OCI-LY3 (cell line): Measurements from ENCODE around the gene USP35.

Source experiments
- H2AFZ ChIP-seq: fragments of 200-600, 300-600 bp; shearing (Covaris generic); 2 replicates; pipeline ENCODE4 v1.6.0; 2014; ENCODE audit warnings: antibody characterized with exemption, low read depth, low read length
- H3K27ac ChIP-seq: fragments of 200-600, 300-600 bp; sonication (generic); 2 replicates; pipeline ENCODE4 v1.5.1; 2014; ENCODE audit warnings: mild to moderate bottlenecking, low read length, moderate library complexity, mixed read lengths
- H3K27me3 ChIP-seq: fragments of 200-600, 300-600 bp; sonication (generic); 2 replicates; pipeline ENCODE4 v1.6.1; 2014; ENCODE audit warnings: low read depth, low read length, mixed read lengths
- H3K36me3 ChIP-seq: fragments of 200-600, 300-600 bp; sonication (generic); replicated peaks from 2 replicates; pipeline ENCODE3; 2014; ENCODE audit warnings: low read depth, low read length, mixed read lengths
- H3K4me1 ChIP-seq: fragments of 300-600, 200-600 bp; sonication (generic); 2 replicates; pipeline ENCODE4 v1.6.1; 2014; ENCODE audit warnings: low read length, mixed read lengths
- H3K4me2 ChIP-seq: fragments of 200-600, 300-600 bp; sonication (generic); 2 replicates; pipeline ENCODE4 v1.6.1; 2014; ENCODE audit warnings: low read length, mixed read lengths
- H3K4me3 ChIP-seq: fragments of 300-600, 200-600 bp; sonication (generic); 2 replicates; pipeline ENCODE4 v1.5.1; 2014; ENCODE audit warnings: antibody characterized with exemption, mild to moderate bottlenecking, low read length, moderate library complexity
- H3K79me2 ChIP-seq: fragments of 300-600, 200-600 bp; shearing (Covaris generic); 2 replicates; pipeline ENCODE4 v1.6.1; 2014; ENCODE audit warnings: mild to moderate bottlenecking, low read length, mixed read lengths
- H3K9ac ChIP-seq: fragments of 300-600, 200-600 bp; shearing (Covaris generic); 2 replicates; pipeline ENCODE4 v1.6.0; 2014; ENCODE audit warnings: mild to moderate bottlenecking, low read length, moderate library complexity
- H3K9me3 ChIP-seq: fragments of 200-600, 300-600 bp; shearing (Covaris generic); 2 replicates; pipeline ENCODE4 v1.6.1; 2014; ENCODE audit warnings: low read length, mixed read lengths; ENCODE audit not compliant: insufficient read depth
- H4K20me1 ChIP-seq: fragments of 200-600, 300-600 bp; sonication (generic); 2 replicates; pipeline ENCODE4 v1.6.1; 2016; ENCODE audit warnings: low read length, mixed read lengths; ENCODE audit not compliant: insufficient read depth
- CTCF ChIP-seq: fragments of 200-600, 300-600 bp; sonication (generic); IDR thresholded peaks from 2 replicates; pipeline ENCODE4 v1.5.1; 2014; ENCODE audit warnings: antibody characterized with exemption, low read length, low read depth
- EZH2phosphoT487 ChIP-seq: fragments of 200-600 bp; shearing (Covaris generic); IDR thresholded peaks from 2 replicates; pipeline ENCODE4 v1.6.1; 2018; ENCODE audit warnings: antibody characterized with exemption, mixed run types, low read depth

Gene USP35

GRCh38 chr11:78250099-78250498, 61.4 kb downstream of the USP35 start:
- Histone ChIP-seq H3K27me3 (no peaks in the 10 kb centered on the region), H3K4me3 (no peak overlapping the region), H3K4me2 (no peak overlapping the region), H3K4me1 (peaks cover 8% of the 10 kb centered on the region), H2AFZ (no peak overlapping the region), H3K27ac (no peak overlapping the region), H4K20me1 (no peaks in the 10 kb centered on the region), H3K36me3 (no peaks in the 10 kb centered on the region), H3K79me2 (no peaks in the 10 kb centered on the region), H3K9me3 (no peaks in the 10 kb centered on the region), H3K9ac (no peak overlapping the region)
- no peak for TF ChIP-seq EZH2phosphoT487
- no peak for TF ChIP-seq CTCF

GRCh38 chr11:78251083-78251775, 62.5 kb downstream of the USP35 start:
- Histone ChIP-seq H3K27ac (no peak overlapping the region), H3K27me3 (no peaks in the 10 kb centered on the region), H4K20me1 (no peaks in the 10 kb centered on the region), H3K9ac (no peak overlapping the region), H3K4me1 (peaks cover 8% of the 10 kb centered on the region), H3K4me3 (no peak overlapping the region), H3K36me3 (no peaks in the 10 kb centered on the region), H2AFZ (no peak overlapping the region), H3K4me2 (no peak overlapping the region), H3K79me2 (no peaks in the 10 kb centered on the region), H3K9me3 (no peaks in the 10 kb centered on the region)
- no peak for TF ChIP-seq EZH2phosphoT487
- no peak for TF ChIP-seq CTCF

GRCh38 chr11:78253797-78254196, 65.1 kb downstream of the USP35 start:
- Histone ChIP-seq H4K20me1 (no peaks in the 10 kb centered on the region), H3K27me3 (no peaks in the 10 kb centered on the region), H3K9me3 (no peaks in the 10 kb centered on the region), H3K4me1 (peaks cover 5% of the 10 kb centered on the region), H3K27ac (no peak overlapping the region), H3K9ac (no peak overlapping the region), H3K36me3 (no peaks in the 10 kb centered on the region), H3K4me2 (no peak overlapping the region), H3K4me3 (no peak overlapping the region), H2AFZ (no peak overlapping the region), H3K79me2 (no peaks in the 10 kb centered on the region)
- TF ChIP-seq EZH2phosphoT487 (no peak), CTCF (no peak)

GRCh38 chr11:78254268-78254667, 65.5 kb downstream of the USP35 start:
- no peaks in the 10 kb centered on the region for H3K79me2 ChIP-seq
- no peak overlapping the region for H2AFZ ChIP-seq
- H3K36me3 ChIP-seq: no peaks in the 10 kb centered on the region
- peaks cover under 1% of the 10 kb centered on the region for H3K4me1 ChIP-seq
- H3K4me3 ChIP-seq: no peak overlapping the region
- no peak overlapping the region for H3K9ac ChIP-seq
- H3K9me3 ChIP-seq: no peaks in the 10 kb centered on the region
- H4K20me1 ChIP-seq: no peaks in the 10 kb centered on the region
- H3K27me3 ChIP-seq: no peaks in the 10 kb centered on the region
- no peak overlapping the region for H3K27ac ChIP-seq
- no peak for TF ChIP-seq CTCF
- no peak for TF ChIP-seq EZH2phosphoT487
- no peak overlapping the region for H3K4me2 ChIP-seq
